ENCODE results near the gene INO80C.
"Not testable (repeated sequence)": the region's sequence is repeated elsewhere in the genome, so short reads cannot be mapped to it uniquely, and the experiment has no call there.

The INO80C gene

DNA sequence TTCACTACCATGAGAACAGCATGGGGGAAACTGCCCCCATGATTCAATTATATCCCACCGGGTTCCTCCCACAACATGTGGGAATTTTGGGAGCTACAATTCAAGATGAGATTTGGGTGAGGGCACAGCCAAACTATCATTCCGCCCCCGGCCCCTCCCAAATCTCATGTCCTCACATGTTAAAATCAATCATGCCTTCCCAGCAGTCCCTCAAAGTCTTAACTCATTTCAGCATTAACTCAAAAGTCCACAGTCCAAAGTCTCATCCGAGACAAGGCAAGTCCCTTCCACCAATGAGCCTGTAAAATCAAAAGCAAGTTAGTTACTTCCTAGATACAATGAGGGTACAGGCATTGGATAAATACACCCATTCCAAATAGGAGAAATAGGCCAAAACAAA lies 10.2 kb downstream of the INO80C start:
- DNase-seq: not testable (repeated sequence)

DNA sequence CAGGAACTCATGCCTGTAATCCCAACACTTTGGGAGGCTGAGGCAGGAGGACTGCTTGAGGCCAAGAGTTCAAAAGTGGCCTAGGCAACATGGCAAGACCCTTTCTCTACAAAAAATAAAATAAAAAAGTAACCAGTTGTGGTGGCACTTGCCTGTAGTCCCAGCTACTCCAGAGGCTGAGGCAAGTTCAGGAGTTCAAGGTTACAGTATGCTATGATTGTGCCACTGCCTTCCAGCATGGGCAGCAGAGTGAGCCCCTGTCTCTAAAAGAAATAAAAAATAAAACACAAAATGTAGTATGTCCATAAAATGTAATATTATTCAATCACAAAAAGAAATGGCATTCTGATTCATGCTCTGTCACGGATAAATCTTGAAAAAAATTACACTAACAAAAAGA lies 11.9 kb downstream of the INO80C start:
- DNase-seq: no peak

DNA sequence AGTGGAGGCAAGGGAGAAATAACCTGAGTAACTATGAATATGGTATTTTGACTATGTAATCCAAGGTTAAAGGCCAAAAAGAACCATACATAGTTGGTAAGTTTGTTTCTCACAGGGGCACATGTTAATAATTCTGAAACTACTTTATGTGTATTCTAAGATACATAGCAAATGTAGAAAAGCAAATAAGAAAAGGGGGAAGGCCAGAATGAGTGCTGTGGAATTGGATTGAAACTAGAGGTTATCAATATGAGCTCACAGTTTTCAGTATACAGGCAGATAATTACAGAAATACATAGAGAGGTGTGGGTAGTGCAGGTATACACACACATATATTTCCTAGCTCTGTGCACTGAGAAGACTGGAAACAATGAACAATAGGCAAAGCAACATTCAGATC lies 13.7 kb downstream of the INO80C start:
- DNase-seq: no peak

DNA sequence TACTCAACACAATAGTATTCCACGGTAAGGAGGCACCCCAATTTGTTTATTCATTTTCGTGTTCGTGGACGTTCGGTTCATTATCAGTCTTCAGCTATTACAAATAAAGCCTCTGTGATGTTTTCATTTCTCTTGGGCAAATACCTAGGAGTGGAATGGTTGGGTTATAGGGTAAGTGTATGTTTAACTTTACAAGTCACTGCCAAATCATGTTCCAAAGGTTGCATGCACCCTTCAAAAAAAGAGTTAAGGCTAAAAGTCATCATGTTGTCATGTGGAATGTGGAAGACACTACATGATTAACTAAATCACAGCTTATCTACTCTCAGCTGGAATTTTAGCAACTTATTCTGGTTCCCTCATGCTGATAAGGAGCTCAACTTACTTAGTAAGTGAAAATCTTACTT lies 15.8 kb downstream of the INO80C start:
- DNase-seq: no peak

DNA sequence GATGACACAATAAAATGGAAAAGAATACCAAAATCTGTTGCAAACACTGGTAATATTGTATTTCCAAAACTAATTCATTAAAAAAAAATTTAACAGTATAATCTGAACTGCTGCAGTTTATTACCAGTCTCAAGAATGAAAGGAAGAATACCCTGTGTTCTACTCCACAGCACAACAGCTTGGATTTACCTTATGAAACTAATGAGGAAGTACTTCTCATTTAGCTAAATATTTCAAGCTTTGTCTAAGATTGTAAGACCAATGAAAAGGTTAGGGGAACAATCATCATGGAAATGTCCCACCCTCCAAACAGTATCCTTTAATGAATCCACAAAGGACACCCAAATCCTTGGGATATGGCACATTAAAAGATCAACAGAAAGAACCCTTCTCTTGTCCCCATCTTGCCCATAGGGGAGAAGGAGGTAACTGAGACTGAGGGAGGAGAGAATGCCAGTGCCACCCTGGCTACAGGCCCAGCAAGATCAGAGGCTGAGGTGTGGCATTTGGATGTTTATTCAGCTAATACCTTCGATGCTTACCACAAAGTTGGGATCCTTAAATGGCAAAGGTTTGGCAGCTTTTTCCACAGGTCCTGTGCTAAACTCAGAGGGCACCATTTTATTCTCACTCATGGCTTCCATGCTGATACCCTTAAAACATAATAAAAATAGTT lies 17.7 kb downstream of the INO80C start:
- no peak for DNase-seq

DNA sequence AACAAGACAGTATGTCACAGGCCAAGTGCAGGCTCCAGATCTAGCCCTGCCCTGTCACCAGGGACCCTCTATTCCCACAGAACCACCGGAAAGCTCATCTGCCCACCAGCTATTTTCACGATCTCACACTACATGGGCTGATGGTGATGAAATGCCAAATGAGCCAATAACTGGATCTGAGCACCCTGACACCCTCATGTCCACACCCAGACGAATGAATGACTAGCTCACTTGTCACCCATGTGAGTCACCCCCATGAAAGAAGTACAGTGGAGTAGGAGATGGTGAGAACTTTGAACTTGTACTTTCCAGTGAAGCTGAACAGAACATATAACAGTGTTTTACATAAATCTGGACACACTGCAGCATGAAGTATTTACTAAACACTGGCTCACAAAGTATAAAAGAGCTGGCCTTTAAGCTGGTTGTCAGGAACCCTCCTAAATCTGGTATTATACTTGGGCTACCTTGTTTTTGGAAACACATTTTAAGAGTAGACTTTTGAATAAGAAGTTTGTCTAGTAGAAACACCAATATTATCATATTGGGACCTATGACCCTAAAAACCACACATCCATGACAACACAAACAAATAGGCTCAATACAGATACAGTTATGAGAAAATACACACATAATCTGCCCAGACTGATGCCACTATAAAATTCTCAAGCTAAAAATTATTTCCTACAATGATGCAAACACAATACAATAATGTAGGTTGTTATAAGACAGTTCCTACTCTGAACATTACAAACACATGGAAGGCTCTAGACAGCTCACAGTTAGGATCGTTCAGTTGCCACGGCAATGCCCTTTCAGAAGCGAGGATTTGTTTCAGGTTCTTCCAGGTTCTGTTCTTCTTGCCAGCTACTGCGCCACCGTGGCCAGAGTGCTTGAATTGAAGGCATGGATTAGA lies 19.0 kb downstream of the INO80C start:
- no peak for DNase-seq

DNA sequence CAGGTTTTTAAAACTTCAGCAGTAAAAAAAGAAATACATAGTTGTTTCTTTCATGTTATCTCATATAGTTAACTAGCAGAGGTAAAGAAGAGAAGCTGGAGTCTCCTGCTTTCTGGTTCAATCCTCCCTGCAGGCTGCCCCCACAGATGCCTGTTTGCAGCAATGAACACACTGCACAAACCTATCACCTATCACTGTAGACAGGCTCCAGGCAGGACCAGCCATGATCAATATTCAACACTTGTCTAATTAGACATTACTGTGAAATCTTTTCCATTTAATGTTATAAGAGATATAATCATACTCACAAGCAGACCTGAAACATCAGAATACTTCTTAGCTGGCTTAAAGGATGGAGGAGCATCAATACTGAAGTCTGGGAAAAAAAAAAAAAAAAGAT lies 19.8 kb downstream of the INO80C start:
- DNase-seq: no peak

DNA sequence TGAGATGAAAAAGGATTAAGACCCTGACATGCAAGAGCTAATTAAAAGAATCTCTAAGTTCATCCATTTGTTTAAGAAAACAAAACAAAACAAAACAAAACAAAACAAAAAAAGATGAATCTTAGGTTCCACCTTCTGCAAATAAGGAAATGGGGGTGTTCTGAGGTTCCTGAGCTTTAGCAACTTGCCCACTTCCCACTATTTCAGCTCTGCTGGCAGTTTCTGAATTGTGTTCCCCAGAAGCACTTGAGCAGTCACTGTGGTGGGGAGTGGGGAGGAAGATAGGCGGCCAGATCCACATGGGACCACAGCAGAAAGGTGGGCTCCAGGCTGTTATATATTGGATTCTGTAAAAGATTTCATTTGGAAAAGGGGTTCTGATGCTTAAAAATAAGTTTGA lies 20.3 kb downstream of the INO80C start:
- no peak for DNase-seq

DNA sequence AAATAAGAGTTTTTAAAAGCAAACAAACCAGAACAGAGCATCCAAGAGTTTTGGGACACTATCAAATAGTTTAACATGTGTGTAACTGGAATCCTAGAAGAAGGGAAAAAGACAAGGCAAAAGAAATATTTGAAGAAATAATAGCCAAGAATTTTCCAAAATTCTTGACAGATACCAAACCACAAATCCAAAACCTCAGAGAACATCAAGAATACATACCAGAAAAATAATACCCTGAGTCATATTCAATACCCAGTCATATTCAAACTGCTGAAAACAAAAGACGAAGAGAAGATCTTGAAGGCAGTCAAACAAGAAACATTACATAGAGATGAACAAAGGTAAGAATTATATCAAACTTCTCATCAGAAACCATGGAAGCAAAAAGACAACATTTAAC lies 22.9 kb downstream of the INO80C start:
- DNase-seq: no peak

DNA sequence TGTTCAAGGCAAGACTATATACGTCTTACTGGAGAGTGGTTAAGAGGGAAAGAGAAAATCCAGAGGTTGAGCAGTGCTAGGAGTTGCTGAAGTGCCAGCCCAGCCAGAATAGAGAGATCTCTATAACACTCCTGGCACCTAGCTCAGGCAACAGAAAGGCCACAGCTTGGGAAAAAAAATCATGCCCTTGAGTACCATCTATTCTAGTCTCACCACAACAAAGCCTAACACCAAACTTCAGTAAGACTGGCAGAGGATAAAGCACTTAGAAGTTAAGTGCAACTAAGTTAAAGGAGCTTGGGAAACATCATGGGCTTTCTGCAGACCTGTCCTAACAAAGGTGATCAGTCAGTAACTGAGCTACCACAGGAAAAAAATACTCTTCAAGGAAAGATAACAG lies 24.2 kb downstream of the INO80C start:
- no peak for DNase-seq

DNA sequence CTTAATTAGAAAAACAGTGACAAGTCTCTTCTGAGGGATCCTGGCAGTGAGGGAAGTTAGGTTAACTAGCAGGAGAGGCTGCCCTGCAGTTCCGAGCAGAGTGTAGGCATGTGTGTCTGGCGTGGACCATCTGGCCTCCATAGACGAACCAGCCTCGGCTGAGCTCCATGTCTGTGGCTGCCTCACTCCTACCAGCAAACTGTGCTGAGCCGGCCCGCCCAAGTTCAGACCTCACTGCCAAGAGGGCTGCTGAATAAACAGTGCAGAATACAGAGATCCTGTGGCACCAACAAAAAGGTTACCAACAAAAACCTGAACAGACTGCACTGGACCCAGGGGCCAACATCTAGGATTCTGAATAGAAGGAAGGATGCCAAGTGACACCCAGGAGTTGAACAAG lies 27.3 kb downstream of the INO80C start:
- no peak for DNase-seq

DNA sequence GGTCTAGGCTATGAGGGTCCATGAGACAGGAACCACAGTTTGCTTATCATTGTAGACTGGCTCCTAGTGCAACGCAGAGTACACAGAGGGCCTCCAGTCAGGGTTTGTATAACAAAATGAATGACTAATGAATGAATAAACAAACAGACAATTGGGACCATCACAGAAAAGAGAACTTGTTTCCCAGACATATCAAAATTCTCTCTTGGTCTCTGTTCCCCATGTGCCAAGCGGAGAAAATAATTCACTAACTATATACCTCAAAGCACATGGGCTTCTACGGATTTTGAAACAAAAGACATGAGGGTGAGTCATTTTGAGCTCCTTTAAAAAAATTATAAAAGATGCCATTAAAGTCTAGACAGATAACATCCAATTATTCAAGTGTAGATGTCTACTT lies 28.0 kb downstream of the INO80C start:
- DNase-seq: no peak

DNA sequence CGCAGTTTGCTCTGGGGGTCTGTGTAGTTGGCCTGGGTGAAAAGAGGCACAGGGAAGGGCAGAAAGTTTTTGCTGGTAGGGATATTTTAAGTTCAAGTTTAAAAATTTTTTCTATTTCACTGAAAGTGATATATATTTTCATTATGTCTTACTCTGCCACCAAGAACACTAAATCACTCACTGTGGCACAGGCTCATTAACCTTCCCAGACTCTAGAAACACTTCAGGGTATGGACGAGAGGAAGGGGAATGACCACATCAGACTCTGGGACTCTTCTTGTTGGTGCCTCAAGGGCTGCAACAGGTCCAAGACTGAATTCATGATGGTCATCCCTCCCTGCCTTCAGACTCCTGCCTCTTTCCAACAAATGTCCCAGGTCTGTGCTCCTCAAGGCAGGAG lies 29.0 kb downstream of the INO80C start:
- no peak for DNase-seq

DNA sequence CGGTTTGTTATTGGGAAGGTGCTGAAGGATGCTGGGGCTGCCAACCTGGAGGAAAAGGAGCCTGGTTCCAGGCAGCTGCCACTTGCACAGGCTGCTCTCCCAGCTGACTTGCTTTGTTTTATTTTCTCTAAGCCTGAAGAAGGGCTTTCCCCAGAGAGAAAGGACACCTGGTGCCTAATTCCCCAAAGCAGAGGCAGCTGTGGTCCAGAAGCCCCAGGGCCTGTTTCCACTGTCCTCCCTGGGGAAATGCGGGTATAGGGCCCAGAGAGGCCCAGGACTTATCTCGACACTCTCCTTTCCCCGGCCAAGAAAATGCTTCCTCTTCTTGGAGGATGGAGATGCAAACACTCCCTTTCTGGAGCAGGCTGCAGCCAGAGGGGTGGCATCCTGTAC lies 30.1 kb downstream of the INO80C start:
- no peak for DNase-seq

DNA sequence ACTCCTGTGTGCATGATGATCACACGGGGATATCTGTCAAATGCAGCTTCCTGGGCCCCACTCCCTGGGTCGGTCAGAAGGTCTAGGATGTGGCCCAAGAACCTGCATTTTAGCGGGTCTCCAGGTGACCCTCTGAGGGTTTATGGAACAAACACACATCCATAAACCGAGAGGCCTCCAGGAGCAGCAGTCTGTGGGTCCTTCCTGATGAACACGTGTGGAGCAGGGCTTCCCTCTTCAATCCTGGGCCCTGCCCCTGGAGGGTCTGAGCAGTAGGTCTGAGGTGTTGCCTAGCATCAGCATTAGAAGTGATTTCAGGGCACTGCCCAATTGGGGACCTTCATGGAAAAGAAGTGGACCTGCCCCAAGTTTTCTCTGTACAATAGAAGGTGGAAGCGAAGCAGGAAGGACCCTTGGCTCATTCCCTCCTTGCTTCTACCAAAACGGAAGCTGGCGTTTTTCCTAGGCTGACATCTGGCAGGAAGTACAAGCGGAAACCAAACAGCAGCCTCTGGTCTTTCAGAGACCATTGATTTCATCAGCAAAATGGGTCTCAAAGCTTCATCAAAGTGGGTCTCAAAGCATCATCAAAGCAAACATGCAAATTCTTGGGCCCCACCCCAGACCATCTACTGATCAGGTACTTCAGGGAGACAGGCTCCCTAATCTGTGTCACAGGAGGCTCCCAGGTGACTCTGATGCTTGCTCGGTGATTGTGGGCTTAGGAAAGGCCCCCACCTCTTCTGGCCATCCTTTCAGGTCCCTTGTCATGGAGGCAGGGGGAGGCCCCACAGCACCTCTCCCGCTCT lies 30.7 kb downstream of the INO80C start:
- no peak for DNase-seq

DNA sequence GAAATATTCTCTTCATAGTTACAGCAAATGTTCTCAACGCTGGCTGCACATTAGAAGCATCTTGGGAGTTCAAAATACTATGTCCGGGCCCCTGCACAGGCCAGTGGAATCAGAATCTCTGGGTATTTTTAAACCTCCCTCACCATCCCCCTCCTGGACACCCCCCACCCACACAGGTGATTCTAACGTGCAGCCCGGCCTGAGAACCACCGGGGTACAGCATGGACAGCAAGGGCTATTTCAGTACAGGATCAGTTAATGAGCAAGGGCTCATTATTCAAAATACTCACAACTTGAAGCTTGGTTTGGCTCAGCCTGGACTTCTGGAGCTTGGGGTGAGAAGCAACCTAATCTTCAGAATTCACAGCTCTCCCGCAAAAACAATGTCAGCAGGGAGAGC lies 31.4 kb downstream of the INO80C start:
- DNase-seq: no peak

DNA sequence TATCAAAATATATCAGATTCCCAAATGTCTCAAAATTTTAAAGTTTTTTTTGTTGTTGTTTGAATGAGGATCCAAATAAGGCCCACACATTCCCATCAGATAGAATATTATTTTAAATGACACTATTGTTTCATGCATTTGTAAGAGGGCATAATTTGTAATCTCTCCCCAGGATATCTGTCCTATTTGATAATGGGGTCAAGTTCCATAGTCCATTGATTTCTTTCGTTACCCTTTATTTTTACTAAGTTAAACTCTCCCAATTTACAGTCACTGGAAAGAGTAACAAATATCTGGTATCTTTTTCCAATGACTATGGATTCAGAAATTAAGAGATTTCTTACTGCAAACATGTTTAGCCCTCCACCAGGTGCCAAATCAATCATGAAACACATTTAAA lies 32.4 kb downstream of the INO80C start:
- no peak for DNase-seq

DNA sequence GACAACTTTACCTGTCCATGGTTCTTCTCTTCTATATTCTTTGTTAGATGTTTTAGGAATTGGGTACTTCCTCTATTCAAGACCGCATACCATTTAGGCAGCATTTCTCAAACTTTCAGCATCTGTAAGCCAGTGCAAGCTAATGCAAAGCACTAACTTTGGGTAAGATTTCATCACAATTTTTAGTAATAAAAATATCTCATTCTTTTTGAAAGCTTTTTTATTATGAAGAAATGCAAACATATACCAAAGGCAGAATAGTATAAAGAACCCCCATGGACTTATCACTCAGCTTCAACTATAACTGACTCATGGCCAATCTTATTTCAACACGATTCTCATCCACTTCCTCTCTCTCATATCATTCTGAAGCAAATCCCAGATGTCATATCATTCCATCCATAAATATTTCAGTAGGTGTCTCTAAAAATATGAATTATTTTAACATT lies 32.9 kb downstream of the INO80C start:
- no peak for DNase-seq

DNA sequence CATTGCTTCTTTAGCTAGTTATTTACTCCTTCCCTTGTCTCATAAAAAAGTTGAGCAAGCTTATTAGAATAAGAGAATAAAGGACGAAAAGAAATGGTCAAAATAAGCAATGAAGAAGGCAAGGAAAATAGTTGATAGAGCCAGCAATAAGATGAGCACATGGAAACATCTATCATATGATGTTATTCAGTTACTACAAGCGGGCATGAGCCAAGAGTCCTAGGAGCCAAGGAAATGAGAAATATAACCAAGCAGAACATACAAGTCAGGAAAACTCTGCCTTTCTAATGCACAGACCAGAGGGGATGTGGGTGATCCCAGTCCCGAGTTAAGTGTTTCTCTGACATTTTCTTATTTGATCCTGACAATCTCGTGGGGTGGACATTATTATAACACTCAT lies 33.9 kb downstream of the INO80C start:
- DNase-seq: no peak

DNA sequence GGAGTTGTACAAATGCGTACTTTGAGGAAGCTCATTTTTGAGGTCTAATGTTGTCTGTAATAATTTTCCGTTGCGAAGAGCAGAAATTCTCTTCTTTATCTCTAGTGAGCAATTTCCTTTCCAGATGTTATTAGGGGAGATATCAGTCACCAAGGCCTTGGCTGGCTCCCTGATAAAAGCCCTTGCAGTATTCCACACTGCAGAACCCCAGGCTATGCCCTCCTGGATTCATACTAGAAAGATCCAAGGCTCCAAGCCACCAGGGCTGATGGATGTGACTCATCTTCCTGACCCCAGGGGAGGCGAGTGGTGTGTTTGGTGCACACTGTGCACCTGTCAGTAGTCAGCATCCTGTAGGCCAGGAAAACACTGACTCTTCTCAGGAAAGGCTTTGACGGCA lies 34.7 kb downstream of the INO80C start:
- DNase-seq: no peak

DNA sequence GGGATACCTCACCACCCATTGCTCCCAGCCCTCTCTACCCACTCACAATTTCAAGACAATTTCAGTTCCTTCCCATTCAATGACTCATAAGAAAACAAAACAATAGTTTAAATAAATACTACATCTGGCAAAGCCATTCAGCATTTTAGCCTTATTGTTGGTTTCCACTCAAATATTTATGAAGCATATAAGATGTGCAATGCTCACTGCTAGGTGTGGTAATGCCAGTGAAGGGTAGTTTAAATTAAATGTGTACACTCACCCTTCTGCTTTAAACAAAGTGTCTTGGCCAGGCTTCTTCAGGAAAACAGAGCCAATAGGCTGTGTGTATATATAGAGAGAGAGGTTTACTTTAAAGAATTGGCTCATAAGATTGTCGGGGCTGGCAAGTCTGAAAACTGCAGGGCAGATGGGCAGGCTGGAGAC lies 37.0 kb downstream of the INO80C start:
- DNase-seq: no peak

DNA sequence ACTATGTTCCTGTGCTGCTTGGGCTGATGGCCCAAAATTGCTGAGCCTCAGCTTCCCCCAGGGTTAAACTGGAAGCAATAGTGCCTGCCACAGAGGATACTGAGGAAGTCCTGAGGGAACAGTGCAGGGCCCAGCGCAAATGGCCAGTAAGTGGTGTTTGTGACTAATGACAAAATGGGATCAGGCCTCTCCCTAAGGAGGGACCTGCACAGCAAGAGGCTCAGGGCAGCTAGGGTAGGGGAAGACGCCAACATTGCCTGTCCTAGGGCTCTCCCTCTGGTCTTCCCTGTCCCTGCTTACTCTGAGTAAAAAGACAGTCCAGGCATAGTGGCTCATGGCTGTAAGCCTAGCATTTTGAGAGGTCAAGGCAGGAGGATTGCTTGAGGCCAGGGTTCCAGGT lies 37.8 kb downstream of the INO80C start:
- DNase-seq: no peak

DNA sequence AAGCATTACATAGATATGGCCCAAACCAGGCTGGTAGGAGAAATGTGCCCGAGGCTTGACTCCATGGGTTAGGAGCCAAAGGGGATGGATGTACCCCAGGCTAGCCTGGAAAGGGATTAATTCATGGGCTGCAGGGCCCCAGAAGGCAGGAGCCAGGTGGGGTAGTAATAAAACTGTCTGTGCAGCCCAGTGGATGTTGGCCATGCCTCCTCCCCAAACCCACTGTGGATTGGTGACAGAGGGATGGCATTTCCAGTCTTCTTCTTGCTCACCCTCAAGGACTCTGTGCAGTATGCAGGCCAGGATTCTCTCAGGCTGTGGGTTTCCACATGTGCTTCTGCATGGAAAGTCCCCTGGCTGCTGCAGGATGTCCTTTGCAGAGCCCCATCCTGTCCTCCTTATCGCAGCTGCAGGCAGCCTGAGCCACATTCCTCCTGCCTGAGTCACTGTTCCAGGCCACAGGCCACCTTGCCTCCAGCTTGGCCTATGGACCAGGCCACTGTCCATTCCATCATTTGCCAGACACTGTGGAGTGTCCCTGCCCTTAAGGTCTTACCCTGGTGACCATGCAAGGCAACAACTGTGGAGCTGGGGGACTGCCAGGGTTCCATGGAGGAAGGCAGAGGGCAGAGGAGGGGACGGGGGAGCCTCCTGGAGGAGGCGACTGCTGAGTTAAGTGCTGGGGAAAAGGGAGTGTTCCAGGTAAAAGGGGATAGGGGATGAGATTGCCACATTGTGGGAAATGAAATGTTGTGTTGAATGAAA lies 38.9 kb downstream of the INO80C start:
- no peak for DNase-seq

All from effector CD8-positive, alpha-beta T cell (primary cell).